Measurements from ENCODE around the gene EAF2.

DNA sequence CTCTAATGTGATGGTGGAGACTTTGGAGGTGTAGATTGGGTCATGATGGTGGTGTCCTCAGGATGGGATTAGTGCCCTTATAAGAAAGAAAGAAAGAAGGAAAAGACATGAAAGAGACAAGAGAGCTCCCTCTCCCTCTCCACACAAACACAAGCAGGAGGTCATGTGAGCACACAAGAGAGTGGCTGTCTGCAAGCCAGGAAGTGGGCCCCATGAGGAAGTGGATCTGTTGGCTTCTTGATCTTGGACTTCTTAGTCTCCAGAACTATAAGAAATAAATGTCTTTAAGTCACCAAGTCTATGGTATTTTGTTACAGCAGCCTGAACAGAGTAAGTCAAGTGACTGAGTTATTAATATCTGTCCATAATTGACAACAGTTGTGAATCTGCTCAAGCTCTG, 17.3 kb upstream of the EAF2 start:
- TF ChIP-seq EP300 (IDR thresholded peaks at IDR 0.05), result no peak
- no peak for TF ChIP-seq POLR2A (IDR thresholded peaks at IDR 0.05)
- TF ChIP-seq, protein P1, sequence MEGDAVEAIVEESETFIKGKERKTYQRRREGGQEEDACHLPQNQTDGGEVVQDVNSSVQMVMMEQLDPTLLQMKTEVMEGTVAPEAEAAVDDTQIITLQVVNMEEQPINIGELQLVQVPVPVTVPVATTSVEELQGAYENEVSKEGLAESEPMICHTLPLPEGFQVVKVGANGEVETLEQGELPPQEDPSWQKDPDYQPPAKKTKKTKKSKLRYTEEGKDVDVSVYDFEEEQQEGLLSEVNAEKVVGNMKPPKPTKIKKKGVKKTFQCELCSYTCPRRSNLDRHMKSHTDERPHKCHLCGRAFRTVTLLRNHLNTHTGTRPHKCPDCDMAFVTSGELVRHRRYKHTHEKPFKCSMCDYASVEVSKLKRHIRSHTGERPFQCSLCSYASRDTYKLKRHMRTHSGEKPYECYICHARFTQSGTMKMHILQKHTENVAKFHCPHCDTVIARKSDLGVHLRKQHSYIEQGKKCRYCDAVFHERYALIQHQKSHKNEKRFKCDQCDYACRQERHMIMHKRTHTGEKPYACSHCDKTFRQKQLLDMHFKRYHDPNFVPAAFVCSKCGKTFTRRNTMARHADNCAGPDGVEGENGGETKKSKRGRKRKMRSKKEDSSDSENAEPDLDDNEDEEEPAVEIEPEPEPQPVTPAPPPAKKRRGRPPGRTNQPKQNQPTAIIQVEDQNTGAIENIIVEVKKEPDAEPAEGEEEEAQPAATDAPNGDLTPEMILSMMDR (IDR thresholded peaks at IDR 0.05), result no peak
- TF ChIP-seq POLR2AphosphoS5 (IDR thresholded peaks at IDR 0.05), result no peak

Measured in stomach (tissue), 4 donors.